ENCODE results near the gene GASK1A. TPM values are rescaled to one million over a fixed set of nuclear protein-coding genes. Genes with fewer than 3 reads are reported as not detected.

The GASK1A gene
- total RNA-seq, 1 experiment from 2014 or later, result 5.4 TPM

DNA sequence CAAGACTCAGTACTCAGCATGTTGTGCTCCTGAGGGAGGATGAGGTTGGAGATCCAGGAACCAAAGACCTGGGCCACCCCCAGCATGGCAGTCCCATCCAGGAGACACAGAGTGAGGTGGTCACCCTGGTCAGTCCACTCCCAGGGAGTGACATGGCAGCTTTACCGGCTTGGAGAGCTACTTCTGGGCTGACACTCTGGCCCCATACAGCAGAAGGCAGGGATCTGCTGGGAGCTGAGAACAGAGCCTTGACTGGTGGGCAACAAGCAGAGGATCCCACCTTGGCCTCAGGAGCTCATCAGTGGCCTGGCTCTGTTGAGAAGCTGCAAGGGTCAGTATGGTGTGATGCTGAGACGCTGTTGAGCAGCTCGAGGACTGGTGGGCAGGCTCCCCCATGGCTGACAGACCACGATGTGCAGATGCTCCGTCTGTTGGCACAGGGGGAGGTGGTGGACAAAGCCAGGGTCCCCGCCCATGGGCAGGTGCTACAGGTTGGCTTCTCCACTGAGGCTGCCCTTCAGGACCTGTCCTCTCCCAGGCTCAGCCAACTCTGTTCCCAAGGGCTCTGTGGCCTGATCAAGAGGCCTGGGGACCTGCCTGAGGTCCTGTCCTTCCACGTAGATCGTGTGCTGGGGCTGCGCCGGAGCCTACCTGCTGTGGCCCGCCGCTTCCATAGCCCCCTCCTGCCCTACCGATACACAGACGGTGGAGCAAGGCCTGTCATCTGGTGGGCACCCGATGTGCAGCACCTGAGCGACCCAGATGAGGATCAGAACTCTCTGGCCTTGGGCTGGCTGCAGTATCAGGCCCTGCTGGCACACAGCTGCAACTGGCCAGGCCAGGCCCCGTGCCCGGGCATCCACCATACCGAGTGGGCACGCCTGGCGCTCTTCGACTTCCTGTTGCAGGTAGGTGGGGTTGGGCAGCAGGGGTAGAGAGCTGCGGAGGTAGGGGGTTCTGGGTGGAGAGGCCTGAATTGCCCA lies 53.8 kb downstream of the GASK1A start:
- Histone ChIP-seq H4K20me1 (ENCODE audit: control insufficient read depth, insufficient read depth, insufficient read length) (no peaks in the 10 kb centered on the region), H4K91ac (ENCODE audit: insufficient read length, low read depth, low read length) (no peak overlapping the region), H3K27me3 (ENCODE audit: insufficient read depth, low read length) (no peaks in the 10 kb centered on the region), H2BK15ac (ENCODE audit: low read depth, low read length) (no peak overlapping the region), H3K18ac (ENCODE audit: insufficient read length, low read depth, low read length) (no peak overlapping the region), H3K4me2 (ENCODE audit: insufficient read depth, insufficient read length, low read length) (no peak overlapping the region), H3T11ph (ENCODE audit: low read length) (no peak overlapping the region), H2BK120ac (ENCODE audit: low read depth, low read length, poor library complexity, severe bottlenecking) (no peak overlapping the region), H4K5ac (ENCODE audit: insufficient read length, low read depth, low read length) (no peak overlapping the region), H3K4ac (ENCODE audit: low read depth, low read length) (no peak overlapping the region), H2BK20ac (ENCODE audit: low read depth, low read length, poor library complexity, severe bottlenecking) (no peak overlapping the region), H2BK12ac (ENCODE audit: insufficient read length, low read depth, low read length) (no peak overlapping the region), H3K79me1 (ENCODE audit: insufficient read depth, low read depth, low read length, poor library complexity, severe bottlenecking) (no peaks in the 10 kb centered on the region), H3K4me1 (ENCODE audit: insufficient read depth, low read length) (no peaks in the 10 kb centered on the region), H3K79me2 (ENCODE audit: insufficient read depth, low read length) (no peaks in the 10 kb centered on the region), H3K23ac (ENCODE audit: insufficient read length, low read depth, low read length) (no peak overlapping the region), H3K14ac (ENCODE audit: insufficient read depth, low read length) (no peak overlapping the region), H3K23me2 (ENCODE audit: insufficient read length, low read depth, low read length, poor library complexity, severe bottlenecking) (no peaks in the 10 kb centered on the region), H4K8ac (replicated peaks; ENCODE audit: insufficient read length, low read depth, low read length) (no peak overlapping the region), H2BK5ac (ENCODE audit: insufficient read length, low read length) (no peak overlapping the region), H2AK5ac (ENCODE audit: insufficient read length, low read length) (no peak overlapping the region), H3K56ac (ENCODE audit: insufficient read length, low read depth, low read length) (no peak overlapping the region), H2AFZ (ENCODE audit: low read length) (no peak overlapping the region), H3K27ac (ENCODE audit: insufficient read length, low read depth, low read length) (no peak overlapping the region), H3K9ac (ENCODE audit: extremely low read depth, insufficient read length, low read length) (no peak overlapping the region), H3K9me3 (ENCODE audit: control insufficient read depth, low read depth, low read length) (no peaks in the 10 kb centered on the region)
- H3K4me1 Mint-ChIP-seq, result no peaks in the 10 kb centered on the region
- H3K9me3 Mint-ChIP-seq, result no peaks in the 10 kb centered on the region
- H3K27me3 Mint-ChIP-seq (ENCODE audit: low read depth), result no peaks in the 10 kb centered on the region
- WGBS (ENCODE audit: extremely low coverage, insufficient read length, low lambda C conversion rate), result no CpG with 5 or more reads among the region's 23 CpGs
- no peaks in the 10 kb centered on the region; a peak in 1 of 7 replicates for H3K36me3 Mint-ChIP-seq (ENCODE audit: insufficient read depth in 1 of 3, low read depth in 3 of 3)
- no peak overlapping the region for H3K4me3 Mint-ChIP-seq
- DNase-seq, result no peak
- no peak overlapping the region for H3K27ac Mint-ChIP-seq
- TF ChIP-seq, protein P1, sequence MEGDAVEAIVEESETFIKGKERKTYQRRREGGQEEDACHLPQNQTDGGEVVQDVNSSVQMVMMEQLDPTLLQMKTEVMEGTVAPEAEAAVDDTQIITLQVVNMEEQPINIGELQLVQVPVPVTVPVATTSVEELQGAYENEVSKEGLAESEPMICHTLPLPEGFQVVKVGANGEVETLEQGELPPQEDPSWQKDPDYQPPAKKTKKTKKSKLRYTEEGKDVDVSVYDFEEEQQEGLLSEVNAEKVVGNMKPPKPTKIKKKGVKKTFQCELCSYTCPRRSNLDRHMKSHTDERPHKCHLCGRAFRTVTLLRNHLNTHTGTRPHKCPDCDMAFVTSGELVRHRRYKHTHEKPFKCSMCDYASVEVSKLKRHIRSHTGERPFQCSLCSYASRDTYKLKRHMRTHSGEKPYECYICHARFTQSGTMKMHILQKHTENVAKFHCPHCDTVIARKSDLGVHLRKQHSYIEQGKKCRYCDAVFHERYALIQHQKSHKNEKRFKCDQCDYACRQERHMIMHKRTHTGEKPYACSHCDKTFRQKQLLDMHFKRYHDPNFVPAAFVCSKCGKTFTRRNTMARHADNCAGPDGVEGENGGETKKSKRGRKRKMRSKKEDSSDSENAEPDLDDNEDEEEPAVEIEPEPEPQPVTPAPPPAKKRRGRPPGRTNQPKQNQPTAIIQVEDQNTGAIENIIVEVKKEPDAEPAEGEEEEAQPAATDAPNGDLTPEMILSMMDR (conservative IDR thresholded peaks at IDR 0.05), result no peak

Data from H9 (cell line).